GM21360 (cell line): ENCODE measurements around the gene COL11A2.

Source experiments
- ATAC-seq: cut with Tn5 transposase; IDR thresholded peaks from one replicate; pipeline ENCODE4 v1.9.1; 2021; ENCODE audit warnings: mild to moderate bottlenecking, moderate library complexity; ENCODE audit not compliant: unreplicated experiment

The COL11A2 gene

DNA sequence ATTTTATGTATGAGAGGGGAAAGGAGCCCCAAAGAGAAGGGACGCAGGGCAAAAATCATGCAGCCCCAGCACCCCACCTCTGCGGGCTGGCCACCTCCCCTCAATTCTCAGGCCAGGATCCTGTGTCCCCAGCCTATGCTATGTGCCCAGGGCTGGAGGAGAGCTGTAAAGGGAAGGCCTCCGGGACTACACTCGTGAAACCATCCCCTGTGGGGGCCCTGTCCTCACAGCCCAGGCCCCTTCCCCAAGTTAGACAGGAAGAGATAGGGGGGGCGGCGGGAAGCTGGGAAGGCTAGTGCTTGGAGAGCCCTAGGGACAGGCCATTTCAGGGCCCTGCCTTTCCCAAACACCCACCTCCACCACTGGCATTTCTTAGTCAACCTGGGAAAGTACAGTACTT, 1.4 kb upstream of the COL11A2 start:
- no peak for ATAC-seq

DNA sequence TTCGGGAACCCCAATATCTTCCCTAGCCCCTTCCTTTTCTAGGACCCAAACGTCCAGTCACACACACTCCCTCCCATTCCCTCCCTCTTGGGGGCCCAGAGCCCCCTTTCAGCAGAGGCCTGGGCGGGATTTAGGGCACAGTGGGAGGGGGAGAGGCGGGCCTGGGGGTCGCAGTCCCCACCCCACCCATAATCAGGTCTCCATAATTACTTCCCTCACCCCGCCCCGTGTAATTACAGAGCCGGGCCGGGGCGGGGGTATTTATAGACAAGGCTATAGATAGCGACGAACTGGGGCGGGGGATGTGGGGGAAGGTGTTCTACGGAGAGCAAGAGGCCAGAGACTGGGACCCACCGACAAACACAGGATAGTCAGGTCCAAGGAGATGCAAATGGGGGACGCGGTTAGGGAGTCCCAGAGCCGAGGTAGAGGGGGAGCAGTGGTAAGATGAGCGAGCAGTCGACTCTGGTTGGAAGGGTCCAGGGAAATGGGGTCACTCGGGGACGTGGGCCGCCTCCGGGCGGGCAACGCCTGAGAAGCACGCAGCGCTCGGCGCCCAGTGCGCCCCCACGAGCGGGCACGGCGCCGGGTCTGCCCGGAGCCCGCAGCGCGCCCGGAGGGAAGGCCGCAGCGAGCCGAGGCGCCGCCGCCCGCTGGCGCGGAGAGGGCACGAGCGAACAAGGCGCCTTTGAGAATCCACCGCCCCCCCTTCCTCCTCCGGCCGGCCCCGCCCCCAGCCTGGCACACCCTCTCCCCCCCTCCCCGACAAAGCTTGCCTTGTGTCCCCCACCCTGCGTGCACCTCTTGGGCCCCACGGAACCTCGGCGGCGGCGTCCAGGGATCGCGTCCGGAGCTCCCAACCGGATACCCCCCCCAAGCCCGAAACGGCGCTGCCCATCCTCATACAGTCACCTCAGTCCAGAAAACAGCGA, 670 bp upstream of the COL11A2 start:
- ATAC-seq = no peak

DNA sequence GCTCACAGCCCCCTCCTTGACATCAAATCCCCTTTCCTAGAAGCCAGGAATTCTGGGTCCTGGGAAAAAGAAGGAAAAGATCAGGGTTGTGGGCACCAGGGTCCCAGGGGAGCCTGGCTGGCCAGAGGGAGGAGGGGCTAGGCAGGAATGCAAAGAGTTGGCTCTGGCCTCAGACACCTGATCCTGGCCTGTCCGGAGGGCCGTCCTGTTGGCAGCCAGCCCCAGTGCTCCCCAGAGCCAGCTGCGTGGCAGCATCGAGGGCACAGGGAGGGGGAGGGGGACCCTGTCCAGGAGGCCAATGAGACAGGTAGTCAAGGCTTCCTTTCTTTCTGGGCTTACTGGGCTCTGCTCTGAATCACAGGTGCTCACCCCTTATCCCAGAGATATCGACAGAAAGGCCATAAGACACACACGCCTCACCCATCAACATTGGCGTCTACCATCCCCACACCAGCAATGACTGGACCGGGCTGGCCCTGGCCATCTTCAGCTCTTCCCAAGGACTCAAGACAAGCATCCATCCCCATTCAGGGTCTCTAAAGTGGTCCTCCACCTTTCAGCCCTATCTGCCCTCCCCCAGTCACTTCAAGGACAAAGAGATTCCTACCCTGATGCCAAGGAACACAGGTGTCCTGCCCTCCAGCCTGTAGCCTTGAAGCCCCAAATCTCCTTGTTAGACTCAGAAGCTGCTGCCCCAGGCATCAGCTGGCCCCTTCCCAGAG, 723 bp downstream of the COL11A2 start:
- ATAC-seq = no peak

- no peak for ATAC-seq
Measured at GRCh38 chr6:33190504-33191107, 1.7 kb downstream of the COL11A2 start.

DNA sequence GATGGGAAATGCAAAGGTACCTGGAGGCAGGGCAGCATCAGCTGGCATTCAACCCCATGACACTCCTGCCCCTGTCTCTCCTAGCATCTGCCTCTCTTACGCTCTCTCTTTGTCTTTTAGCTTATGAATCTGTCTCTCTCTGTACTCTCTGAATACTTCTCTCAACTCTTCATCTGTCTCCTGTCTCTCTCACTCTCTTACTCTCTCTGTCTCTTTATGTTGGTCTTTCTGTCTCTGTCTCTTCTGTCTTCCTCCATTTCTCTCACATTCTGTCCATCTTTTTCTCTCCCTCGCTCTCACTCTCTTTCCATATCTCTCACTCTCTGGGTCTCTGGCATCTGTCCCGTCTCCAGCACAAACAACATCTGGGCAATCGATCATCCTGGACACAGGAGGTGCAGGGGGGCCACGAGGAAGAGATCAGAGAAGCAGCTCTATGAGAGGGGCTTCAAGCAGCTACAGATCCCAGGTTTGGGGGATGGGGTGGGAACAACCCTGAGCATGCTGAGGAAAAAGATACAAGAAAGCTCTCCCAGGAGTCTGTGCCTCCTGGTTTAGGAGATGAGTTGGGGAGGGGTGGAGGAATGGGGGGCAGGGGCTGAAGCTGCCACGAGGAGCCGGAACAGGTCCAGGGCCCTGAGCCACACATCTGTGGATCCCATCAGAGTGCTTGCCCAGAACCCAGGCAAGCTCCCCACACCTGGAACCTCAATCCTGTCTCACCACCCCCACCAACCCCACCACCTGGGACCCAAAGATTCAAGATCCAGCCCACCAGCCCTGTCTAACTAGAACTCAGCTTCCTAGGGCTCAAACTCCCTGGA, 2.4 kb downstream of the COL11A2 start:
- no peak for ATAC-seq

- no peak for ATAC-seq
Measured at GRCh38 chr6:33189164-33189563, 3.1 kb downstream of the COL11A2 start.

DNA sequence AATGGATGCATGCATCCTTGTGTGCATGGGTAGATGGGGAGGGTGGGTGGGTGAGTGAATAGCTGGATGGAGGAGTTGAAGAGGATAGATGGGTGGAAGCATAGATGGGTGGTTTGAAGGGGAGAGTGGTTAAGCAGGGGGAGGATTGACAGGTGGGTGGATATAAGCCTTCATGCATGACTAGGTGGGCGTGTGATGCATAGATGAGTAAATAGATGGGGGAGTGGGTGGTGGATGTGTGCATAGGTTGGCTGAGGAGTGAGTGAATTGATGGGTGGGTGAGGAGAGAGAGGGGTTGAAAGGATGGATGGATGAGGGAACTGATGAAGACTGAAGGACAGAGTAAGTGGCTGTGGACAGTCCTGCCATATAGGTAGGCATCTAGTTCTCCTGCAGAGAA, 4.5 kb downstream of the COL11A2 start:
- ATAC-seq = no peak

- ATAC-seq = no peak
Measured at GRCh38 chr6:33185654-33186187, 6.5 kb downstream of the COL11A2 start.

- no peak for ATAC-seq
Measured at GRCh38 chr6:33185190-33185589, 7.1 kb downstream of the COL11A2 start.

- no peak for ATAC-seq
Measured at GRCh38 chr6:33183071-33183683, 9.1 kb downstream of the COL11A2 start.

DNA sequence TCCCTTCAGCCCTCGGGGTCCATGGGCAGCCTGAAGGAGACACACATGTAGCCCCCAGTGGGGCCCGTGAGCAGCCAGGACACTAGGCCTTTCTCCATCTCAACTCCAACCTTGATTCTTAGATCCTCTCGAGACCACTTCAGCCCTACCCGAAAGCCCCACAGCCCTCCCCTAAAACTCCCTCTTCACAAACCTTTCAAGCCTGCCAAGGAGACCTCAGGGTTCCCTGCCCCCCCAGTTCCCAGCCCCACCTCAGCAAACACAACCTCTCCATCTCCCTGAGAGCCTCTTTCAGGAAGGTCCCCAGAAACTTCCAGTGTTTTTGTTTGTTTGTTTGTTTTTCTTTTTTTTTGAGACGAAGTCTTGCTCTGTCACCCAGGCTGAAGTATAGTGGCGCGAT, 11.1 kb downstream of the COL11A2 start:
- no peak for ATAC-seq

DNA sequence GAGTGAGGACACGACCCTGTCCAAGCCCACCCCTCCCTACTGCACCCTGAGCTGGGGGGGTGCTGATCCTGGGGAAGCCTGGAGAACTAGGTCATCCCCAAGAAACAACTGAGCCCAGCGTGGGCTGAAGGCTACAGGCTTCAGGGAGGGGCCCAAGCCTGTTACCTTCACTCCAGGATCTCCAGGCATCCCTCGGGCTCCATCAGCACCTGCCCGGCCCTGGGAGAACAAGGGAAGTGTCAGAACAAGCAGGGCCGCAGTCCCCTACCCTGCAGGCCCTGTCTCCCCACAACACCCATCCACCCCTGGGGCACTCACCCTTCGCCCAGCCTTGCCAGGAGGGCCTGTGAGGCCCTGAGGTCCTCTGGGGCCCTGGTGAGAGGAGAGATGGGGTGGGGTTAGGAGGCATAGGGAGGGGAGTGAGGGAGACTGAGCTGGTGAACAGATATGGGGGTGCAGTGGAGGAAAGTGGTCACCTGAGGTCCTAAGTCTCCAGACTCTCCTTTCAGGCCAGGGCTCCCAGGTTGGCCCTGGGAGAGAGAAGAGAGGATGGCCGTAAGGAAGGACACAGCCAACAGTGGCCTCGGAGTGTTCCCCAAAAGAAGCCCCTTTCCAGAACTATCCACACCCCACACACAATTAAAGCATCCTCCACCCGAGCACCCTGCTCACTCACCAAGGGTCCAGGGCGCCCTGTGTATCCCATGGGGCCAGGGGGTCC, 13.4 kb downstream of the COL11A2 start:
- no peak for ATAC-seq

DNA sequence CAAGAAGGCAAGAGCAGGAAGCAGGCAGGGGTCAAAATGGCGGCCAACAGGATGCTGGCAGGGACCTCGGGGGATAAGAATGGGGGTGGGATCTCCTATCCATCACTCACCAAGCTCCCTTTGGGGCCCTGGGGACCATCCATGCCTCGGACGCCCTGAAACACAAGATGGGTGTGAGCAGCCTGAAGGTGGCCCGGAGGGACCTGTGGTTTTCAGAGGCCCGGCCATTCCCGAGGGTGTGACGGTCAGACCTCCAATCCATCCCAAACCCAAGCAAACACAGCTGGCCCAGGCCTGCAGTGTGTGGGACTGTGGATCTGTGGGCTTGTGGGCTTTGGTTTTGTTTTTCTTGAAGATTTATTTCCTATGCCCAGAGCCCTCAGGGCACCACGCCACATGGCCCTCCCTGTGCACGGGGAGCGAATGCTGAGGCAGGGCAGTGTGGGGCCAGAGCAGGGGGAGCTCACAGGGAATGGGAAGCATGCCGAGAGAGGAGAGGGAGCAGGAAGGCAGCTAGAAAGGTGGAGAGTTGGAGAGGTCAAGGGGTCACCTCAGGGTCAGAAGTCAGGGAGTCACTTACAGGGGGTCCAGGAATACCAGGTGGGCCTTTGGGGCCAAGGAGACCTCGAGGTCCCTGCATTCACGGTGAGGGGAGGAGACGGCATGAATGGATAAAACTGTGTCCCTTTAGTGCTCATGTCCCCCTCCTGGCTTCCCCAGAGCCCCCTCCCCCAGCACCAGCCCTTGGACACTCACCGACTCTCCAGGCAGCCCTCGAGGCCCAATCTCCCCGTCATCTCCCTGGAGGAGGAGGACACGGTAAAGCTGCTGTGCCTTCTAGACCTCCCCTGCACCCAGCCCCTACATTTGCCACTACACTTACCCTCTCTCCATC, 14.5 kb downstream of the COL11A2 start:
- ATAC-seq = no peak

- no peak for ATAC-seq
Measured at GRCh38 chr6:33176906-33177305, 15.4 kb downstream of the COL11A2 start.

DNA sequence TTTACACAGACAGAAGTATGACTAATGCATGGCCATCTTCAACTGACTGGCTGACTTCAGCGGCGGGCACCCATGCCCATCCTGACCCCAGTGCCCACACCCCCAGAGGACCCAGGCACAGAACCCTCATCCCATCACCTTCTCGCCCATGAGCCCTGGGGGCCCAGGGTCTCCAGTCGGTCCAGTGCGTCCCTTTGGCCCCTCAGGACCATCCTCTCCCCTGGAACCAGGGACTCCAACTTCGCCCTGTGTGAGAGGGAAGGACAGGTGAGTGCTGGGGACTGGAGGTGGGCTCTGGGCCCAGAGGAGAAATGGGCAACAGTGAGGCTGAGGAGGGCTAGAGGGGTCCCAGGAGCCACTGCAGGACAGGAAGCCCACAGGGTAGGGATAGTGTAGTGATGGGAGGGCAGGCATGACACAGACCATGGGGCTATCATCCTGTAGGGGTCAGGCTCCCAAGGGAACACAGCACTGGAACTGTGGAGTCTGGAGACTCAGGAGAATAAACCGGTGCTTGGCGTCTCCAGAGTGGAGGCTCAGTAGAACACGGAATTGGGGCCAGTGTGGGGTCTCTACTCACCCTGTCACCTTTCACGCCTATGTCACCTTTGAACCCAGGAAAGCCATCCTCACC, 16.7 kb downstream of the COL11A2 start:
- no peak for ATAC-seq

DNA sequence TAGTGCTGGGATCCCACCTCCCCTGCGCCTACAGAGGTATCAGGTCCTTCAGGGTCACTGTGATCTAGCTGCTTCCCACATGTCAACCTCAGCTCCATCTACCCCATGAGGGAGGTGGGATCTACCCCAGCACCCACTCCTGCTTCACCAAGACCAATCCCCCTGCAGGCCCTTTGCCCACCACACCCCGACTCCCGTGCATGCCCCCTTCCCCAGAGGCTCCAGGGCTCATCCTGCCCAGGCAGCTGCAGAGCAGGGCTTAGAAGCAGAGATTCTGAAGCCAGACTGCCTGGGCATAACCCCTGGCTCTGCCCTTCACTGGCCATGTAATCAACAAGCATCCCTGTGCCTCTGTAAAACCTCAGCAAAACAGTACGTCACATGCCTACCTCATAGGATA, 17.5 kb downstream of the COL11A2 start:
- ATAC-seq = no peak

- ATAC-seq = no peak
Measured at GRCh38 chr6:33173535-33174180, 18.6 kb downstream of the COL11A2 start.
